Endothelial cell of umbilical vein (primary cell): ENCODE results near the gene SEZ6L. TPM values are rescaled to one million over a fixed set of nuclear protein-coding genes. Genes with fewer than 3 reads are reported as not detected.

Experiments used
- BruUV-seq: library from RNA; stranded (reverse); fragments of 400-500 nt; replicated peaks from 2 replicates; lab custom pipeline; 2021; lab: Mats Ljungman, UMichigan
- CTCF ChIA-PET: fragments of 300-600, 350-600 bp; sonication (Branson Sonifier 250); formaldehyde crosslinking; loops from one replicate; lab custom pipeline; 2021; ENCODE audit warnings: antibody characterized with exemption, inconsistent platforms; lab: Charles Lee
- POLR2A ChIA-PET: fragments of 300-600, 350-600 bp; sonication (Branson Sonifier 250); formaldehyde crosslinking; loops from one replicate; lab custom pipeline; 2021; ENCODE audit warnings: antibody characterized with exemption, inconsistent platforms; lab: Charles Lee
- DNase-seq: peaks from one replicate; pipeline ENCODE4 v3.0.0-alpha.2; 2011; ENCODE audit warnings: low read depth, low spot score
- FAIRE-seq: peaks from 2 replicates; lab custom pipeline; 2011; peaks lifted over from hg19 to GRCh38; lab: Jason Lieb, UNC
- H2AFZ ChIP-seq: 2 replicates; pipeline ENCODE4 v1.6.0; 2012; ENCODE audit warnings: low read depth, low read length, control low read depth, inconsistent platforms
- H3K27ac ChIP-seq: 2 replicates; pipeline ENCODE4 v1.5.1; 2011; ENCODE audit warnings: low read depth, mild to moderate bottlenecking, control low read depth, low read length, moderate library complexity; ENCODE audit not compliant: insufficient read depth
- H3K27me3 ChIP-seq, 2 experiments: 2 replicates each; pipeline versions ENCODE4 v1.6.0 to v1.6.1; 2011; ENCODE audit warnings: low read length in 2 of 2, mixed read lengths in 1 of 2; ENCODE audit not compliant: control insufficient read depth in 2 of 2, insufficient read depth in 2 of 2
- H3K36me3 ChIP-seq, 2 experiments: 2 replicates in 1 of 2; 3 replicates in 1 of 2; pipeline ENCODE4 v1.5.1; 2011; ENCODE audit warnings: low read length in 2 of 2, mild to moderate bottlenecking in 1 of 2, moderate library complexity in 1 of 2; ENCODE audit not compliant: control insufficient read depth in 2 of 2, insufficient read depth in 2 of 2; ENCODE audit errors: extremely low read depth in 1 of 2
- H3K4me1 ChIP-seq: 3 replicates; pipeline ENCODE4 v1.5.1; 2011; ENCODE audit warnings: mild to moderate bottlenecking, low read length; ENCODE audit not compliant: control insufficient read depth, insufficient read depth; ENCODE audit errors: extremely low read depth
- H3K4me2 ChIP-seq: 2 replicates; pipeline ENCODE4 v1.6.1; 2011; ENCODE audit warnings: low read length, control low read depth, mixed read lengths; ENCODE audit not compliant: insufficient read depth
- H3K4me3 ChIP-seq, 3 experiments: fragments of 200-600 bp in 1 of 3; sonication (generic), shearing (Covaris generic) in 1 of 3; replicated peaks in 1 of 3; 2 replicates each; pipeline ENCODE4 v1.5.1; 2011 to 2016; ENCODE audit warnings: control low read depth in 3 of 3, low read length in 3 of 3, mild to moderate bottlenecking in 2 of 3, inconsistent platforms in 1 of 3, low read depth in 1 of 3, moderate library complexity in 1 of 3; ENCODE audit not compliant: insufficient read depth in 1 of 3
- H3K79me2 ChIP-seq: 2 replicates; pipeline ENCODE4 v1.6.0; 2012; ENCODE audit warnings: low read length, inconsistent platforms; ENCODE audit not compliant: control insufficient read depth, insufficient read depth
- H3K9ac ChIP-seq: replicated peaks from 2 replicates; pipeline ENCODE3; 2011; ENCODE audit warnings: low read length, control low read depth; ENCODE audit not compliant: insufficient read depth; ENCODE audit errors: extremely low read depth
- H3K9me1 ChIP-seq: replicated peaks from 3 replicates; pipeline ENCODE4 v1.6.0; 2011; ENCODE audit warnings: mild to moderate bottlenecking, low read length; ENCODE audit not compliant: control insufficient read depth, insufficient read depth; ENCODE audit errors: extremely low read depth
- H3K9me3 ChIP-seq: replicated peaks from 2 replicates; pipeline ENCODE4 v1.5.1; 2012; ENCODE audit warnings: low read length, inconsistent platforms; ENCODE audit not compliant: control insufficient read depth, insufficient read depth
- H4K20me1 ChIP-seq: replicated peaks from 2 replicates; pipeline ENCODE3; 2011; ENCODE audit warnings: mild to moderate bottlenecking, low read length; ENCODE audit not compliant: control insufficient read depth, insufficient read depth; ENCODE audit errors: extremely low read depth
- EZH2 ChIP-seq: IDR thresholded peaks from 2 replicates; pipeline ENCODE4 v1.6.1; 2012; ENCODE audit warnings: borderline replicate concordance, low read depth, mild to moderate bottlenecking, moderate library complexity, low read length, inconsistent platforms; ENCODE audit not compliant: severe bottlenecking
- FOS ChIP-seq: IDR thresholded peaks from 2 replicates; pipeline ENCODE4 v1.6.1; 2011; ENCODE audit warnings: mild to moderate bottlenecking, low read length, moderate library complexity, borderline replicate concordance; ENCODE audit not compliant: insufficient read depth
- GATA2 ChIP-seq: IDR thresholded peaks from 2 replicates; pipeline ENCODE4 v1.7.0; 2011; ENCODE audit warnings: low read depth, mild to moderate bottlenecking, moderate library complexity, mixed read lengths, low read length; ENCODE audit not compliant: insufficient read length, insufficient read depth
- JUN ChIP-seq: IDR thresholded peaks from 2 replicates; pipeline ENCODE4 v1.6.1; 2011; ENCODE audit warnings: borderline replicate concordance, low read depth; ENCODE audit not compliant: insufficient read length, insufficient read depth
- MYC ChIP-seq: IDR thresholded peaks from one replicate; pipeline ENCODE4 v1.6.1; 2011; ENCODE audit warnings: mild to moderate bottlenecking, low read depth, low read length
- POLR2A ChIP-seq: IDR thresholded peaks from 2 replicates; pipeline ENCODE4 v1.6.1; 2012; ENCODE audit warnings: low read depth, mild to moderate bottlenecking, control low read depth, low read length
- POLR2AphosphoS5 ChIP-seq: IDR thresholded peaks from 2 replicates; pipeline ENCODE4 v1.6.1; 2012; ENCODE audit warnings: low read depth, mild to moderate bottlenecking, control low read depth, low read length, moderate library complexity; ENCODE audit not compliant: insufficient read depth
- dilution Hi-C: fragments of 300-500 bp; cut with MboI; formaldehyde crosslinking; loops from one replicate; pipeline ENCODE4 v1.15.0; 2019; ENCODE audit warnings: low sequenced_read_pairs; ENCODE audit not compliant: extremely low pct_ligation_motif_present
- intact Hi-C: fragments of 100-400 bp; cut with micrococcal nuclease; formaldehyde crosslinking; loops from one replicate; pipeline ENCODE4 v1.10.0; 2022
- polyA plus RNA-seq, 4 experiments: library from polyadenylated mRNA; depleted of rRNA in 3 of 4; stranded (reverse) in 3 of 4; unstranded in 1 of 4; fragments of >200 nt; gene quantifications; 2 replicates each; pipeline versions ENCODE4 v1.2.1 to v1.2.3, GENCODE V29; 2011 to 2012; ENCODE audit warnings: missing spikeins in 1 of 4
- total RNA-seq: library from RNA; stranded (reverse); gene quantifications from 2 replicates; pipeline ENCODE4 v1.2.3, GENCODE V29; 2021
- TF ChIP-seq, protein P1 (sequence below), 2 donors: IDR thresholded peaks; 1 replicate in 1 of 2; 2 replicates in 1 of 2; pipeline ENCODE4 v1.5.1; 2011; ENCODE audit warnings: low read length in 2 of 2, mild to moderate bottlenecking in 2 of 2, moderate library complexity in 2 of 2, control low read depth in 1 of 2, inconsistent platforms in 1 of 2, low read depth in 1 of 2; ENCODE audit not compliant: insufficient read depth in 1 of 2; ENCODE audit errors: extremely low read depth in 1 of 2
- TF ChIP-seq, protein P2 (sequence below): IDR thresholded peaks from 2 replicates; pipeline ENCODE4 v1.6.1; 2011; ENCODE audit not compliant: insufficient read depth, insufficient read length

Gene SEZ6L
- total and polyA plus RNA-seq, 2 donors (not counting 3 experiments of a cell fraction or from before 2014, with no cell fraction given) = not detected

DNA sequence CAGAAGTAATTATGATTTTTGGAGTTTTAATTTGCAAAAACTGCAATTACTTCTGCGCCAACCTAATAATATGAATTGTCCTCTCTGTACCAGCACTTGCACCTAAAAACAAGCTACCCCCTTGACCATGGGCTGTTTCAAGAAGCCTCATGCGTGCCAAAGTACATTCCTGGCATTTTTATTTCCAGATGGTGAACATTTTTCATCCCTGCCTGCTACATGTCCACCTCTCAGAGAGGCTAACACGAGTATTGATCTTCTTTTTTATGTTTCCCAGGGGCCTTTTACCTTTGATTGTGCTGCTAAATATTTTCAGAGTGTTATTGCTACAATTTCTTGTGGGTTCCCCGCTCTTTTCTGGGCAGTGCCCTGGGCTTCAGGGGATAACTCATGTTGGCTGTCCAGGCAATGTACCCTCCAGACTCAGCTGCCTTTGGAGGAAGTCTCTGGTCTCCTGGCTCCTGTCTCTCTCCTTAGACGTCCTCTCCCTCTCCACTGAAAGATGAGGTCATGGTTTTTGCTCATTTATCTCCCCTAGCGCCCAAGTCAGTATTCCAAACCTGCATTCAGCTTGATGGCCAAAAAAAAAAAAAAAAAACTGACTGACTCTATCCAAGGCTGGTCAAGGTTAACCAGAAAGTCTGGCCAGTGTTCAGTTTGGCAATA is 173.6 kb downstream of the SEZ6L start:
- Histone ChIP-seq H3K36me3 (no peaks in the 10 kb centered on the region), H3K4me2 (no peak overlapping the region), H4K20me1 (no peaks in the 10 kb centered on the region), H3K9me1 (no peaks in the 10 kb centered on the region), H2AFZ (no peak overlapping the region), H3K9me3 (no peaks in the 10 kb centered on the region), H3K27me3 (peaks cover 0 to 2% of the 10 kb centered on the region in 2 experiments), H3K9ac (no peak overlapping the region), H3K4me3 (no peak overlapping the region), H3K79me2 (no peaks in the 10 kb centered on the region), H3K27ac (no peak overlapping the region), H3K4me1 (no peaks in the 10 kb centered on the region)
- FAIRE-seq (no peak), DNase-seq (no peak)
- CTCF ChIA-PET = no interaction called here
- POLR2A ChIA-PET = no interaction called here
- TF ChIP-seq POLR2A = no peak
- no TSS peak for BruUV-seq
- dilution Hi-C loops = no loop called here
- intact Hi-C loops = no loop called here

DNA sequence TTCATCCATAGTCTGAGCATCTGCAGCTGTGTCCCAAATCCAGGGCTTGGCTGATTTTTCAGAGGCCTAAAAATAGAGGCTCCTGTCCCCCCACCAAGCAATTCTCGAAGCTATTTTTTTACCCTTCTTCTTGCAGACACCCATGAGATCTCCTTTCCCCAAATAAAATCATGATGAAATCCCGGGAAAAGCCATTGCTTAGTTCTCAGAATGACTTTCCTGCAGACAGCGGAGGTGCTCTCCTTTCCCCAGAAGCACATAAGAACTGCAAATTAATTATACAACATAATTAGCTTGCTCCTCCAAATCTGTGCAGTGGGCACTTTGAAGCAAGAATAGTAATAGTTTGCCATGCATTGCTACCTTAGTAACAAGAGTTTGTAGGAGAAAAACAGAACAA is 176.2 kb downstream of the SEZ6L start:
- peaks cover 0 to 2% of the 10 kb centered on the region in 2 experiments for H3K27me3 ChIP-seq

More for the DNA sequence above, 176.2 kb downstream of the SEZ6L start:
- intact Hi-C loops = no loop called here
- POLR2A ChIA-PET = no interaction called here
- no peaks in the 10 kb centered on the region for H3K4me1 ChIP-seq
- H3K9me3 ChIP-seq = no peaks in the 10 kb centered on the region
- H4K20me1 ChIP-seq = no peaks in the 10 kb centered on the region
- dilution Hi-C loops = no loop called here
- CTCF ChIA-PET = no interaction called here
- H3K27ac ChIP-seq = no peak overlapping the region
- no peak overlapping the region for H3K9ac ChIP-seq
- no peaks in the 10 kb centered on the region for H3K79me2 ChIP-seq
- FAIRE-seq (no peak), DNase-seq (no peak)
- TF ChIP-seq EZH2 (no peak), JUN (no peak), POLR2A (no peak), GATA2 (no peak), POLR2AphosphoS5 (no peak), MYC (no peak), FOS (no peak)
- TF ChIP-seq, protein P1, sequence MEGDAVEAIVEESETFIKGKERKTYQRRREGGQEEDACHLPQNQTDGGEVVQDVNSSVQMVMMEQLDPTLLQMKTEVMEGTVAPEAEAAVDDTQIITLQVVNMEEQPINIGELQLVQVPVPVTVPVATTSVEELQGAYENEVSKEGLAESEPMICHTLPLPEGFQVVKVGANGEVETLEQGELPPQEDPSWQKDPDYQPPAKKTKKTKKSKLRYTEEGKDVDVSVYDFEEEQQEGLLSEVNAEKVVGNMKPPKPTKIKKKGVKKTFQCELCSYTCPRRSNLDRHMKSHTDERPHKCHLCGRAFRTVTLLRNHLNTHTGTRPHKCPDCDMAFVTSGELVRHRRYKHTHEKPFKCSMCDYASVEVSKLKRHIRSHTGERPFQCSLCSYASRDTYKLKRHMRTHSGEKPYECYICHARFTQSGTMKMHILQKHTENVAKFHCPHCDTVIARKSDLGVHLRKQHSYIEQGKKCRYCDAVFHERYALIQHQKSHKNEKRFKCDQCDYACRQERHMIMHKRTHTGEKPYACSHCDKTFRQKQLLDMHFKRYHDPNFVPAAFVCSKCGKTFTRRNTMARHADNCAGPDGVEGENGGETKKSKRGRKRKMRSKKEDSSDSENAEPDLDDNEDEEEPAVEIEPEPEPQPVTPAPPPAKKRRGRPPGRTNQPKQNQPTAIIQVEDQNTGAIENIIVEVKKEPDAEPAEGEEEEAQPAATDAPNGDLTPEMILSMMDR (IDR thresholded peaks at IDR 0.05; ENCODE audit: extremely low read depth in 1 of 2, insufficient read depth in 1 of 2, low read depth in 1 of 2, low read length in 2 of 2) = no peak
- TF ChIP-seq, protein P2, sequence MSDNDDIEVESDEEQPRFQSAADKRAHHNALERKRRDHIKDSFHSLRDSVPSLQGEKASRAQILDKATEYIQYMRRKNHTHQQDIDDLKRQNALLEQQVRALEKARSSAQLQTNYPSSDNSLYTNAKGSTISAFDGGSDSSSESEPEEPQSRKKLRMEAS = no peak
- H3K9me1 ChIP-seq = no peaks in the 10 kb centered on the region
- BruUV-seq = no TSS peak
- no peak overlapping the region for H3K4me3 ChIP-seq
- no peaks in the 10 kb centered on the region for H3K36me3 ChIP-seq
- no peak overlapping the region for H3K4me2 ChIP-seq
- no peak overlapping the region for H2AFZ ChIP-seq
